ENCODE data around the gene CD300LG. TPM values are rescaled to one million over a fixed set of nuclear protein-coding genes. Genes with fewer than 3 reads are reported as not detected.

CD300LG gene
- polyA plus RNA-seq, 3 donors = not detected

DNA sequence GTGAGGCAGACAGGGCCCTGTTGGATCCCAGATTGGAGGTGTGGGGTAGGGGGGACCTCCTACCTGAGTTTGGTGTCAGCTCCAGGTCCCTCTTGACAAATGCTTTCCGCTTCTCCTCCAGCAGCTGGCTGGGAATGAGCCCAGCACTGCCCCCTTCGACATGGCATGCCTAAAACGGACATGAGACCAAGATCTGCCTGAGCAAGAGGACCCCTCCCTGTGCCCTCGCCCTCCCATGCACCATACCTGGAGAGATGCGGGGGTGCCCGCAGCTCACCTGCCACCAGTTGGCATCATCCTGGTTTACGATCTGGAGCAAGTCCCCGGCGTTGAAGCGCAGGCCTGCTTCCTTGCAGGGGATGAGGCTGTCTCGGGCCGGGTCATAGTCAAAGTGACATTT is 34.2 kb downstream of the CD300LG start:
- H4K20me1 ChIP-seq (ENCODE audit: insufficient read depth, low read length) = no peaks in the 10 kb centered on the region
- Mint-ChIP-seq H3K4me1 (peaks cover 3% of the 10 kb centered on the region), H3K27ac (peak overlapping the region in 1 of 7 donors; percentile 57), H3K27me3 (ENCODE audit: low read depth in 3 of 3) (peaks cover 3 to 9% (median 7%) of the 10 kb centered on the region in 3 donors), H3K9me3 (no peaks in the 10 kb centered on the region), H3K36me3 (no peaks in the 10 kb centered on the region), H3K4me3 (no peak overlapping the region)
- no peak overlapping the region for H3K4me3 ChIP-seq (replicated peaks in 1 of 3; ENCODE audit: low read depth in 2 of 3, low read length in 3 of 3)
- no peaks in the 10 kb centered on the region for H3K9me3 ChIP-seq (replicated peaks in 1 of 2; ENCODE audit: control insufficient read depth in 1 of 2, insufficient read depth in 1 of 2, low read length in 2 of 2)
- H2AFZ ChIP-seq (ENCODE audit: insufficient read depth, low read depth, low read length, poor library complexity, severe bottlenecking) = no peak overlapping the region
- no peak overlapping the region for H3K9ac ChIP-seq (ENCODE audit: insufficient read depth, low read length, poor library complexity, severe bottlenecking)
- intact Hi-C loops (cut with micrococcal nuclease) = no loop called here
- H3K4me2 ChIP-seq (replicated peaks; ENCODE audit: extremely low read depth, low read length, poor library complexity, severe bottlenecking) = no peak overlapping the region
- H3K4me1 ChIP-seq (ENCODE audit: control insufficient read depth in 1 of 2, insufficient read depth in 2 of 2, low read length in 2 of 2) = no peaks in the 10 kb centered on the region
- TF ChIP-seq, protein P1, sequence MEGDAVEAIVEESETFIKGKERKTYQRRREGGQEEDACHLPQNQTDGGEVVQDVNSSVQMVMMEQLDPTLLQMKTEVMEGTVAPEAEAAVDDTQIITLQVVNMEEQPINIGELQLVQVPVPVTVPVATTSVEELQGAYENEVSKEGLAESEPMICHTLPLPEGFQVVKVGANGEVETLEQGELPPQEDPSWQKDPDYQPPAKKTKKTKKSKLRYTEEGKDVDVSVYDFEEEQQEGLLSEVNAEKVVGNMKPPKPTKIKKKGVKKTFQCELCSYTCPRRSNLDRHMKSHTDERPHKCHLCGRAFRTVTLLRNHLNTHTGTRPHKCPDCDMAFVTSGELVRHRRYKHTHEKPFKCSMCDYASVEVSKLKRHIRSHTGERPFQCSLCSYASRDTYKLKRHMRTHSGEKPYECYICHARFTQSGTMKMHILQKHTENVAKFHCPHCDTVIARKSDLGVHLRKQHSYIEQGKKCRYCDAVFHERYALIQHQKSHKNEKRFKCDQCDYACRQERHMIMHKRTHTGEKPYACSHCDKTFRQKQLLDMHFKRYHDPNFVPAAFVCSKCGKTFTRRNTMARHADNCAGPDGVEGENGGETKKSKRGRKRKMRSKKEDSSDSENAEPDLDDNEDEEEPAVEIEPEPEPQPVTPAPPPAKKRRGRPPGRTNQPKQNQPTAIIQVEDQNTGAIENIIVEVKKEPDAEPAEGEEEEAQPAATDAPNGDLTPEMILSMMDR (IDR thresholded peaks at IDR 0.05) = no peak
- DNase-seq = no peak
- no peaks in the 10 kb centered on the region for H3K27me3 ChIP-seq (ENCODE audit: control insufficient read depth in 2 of 2, insufficient read depth in 2 of 2, low read length in 2 of 2)
- H3K79me2 ChIP-seq (ENCODE audit: insufficient read depth, low read length) = no peaks in the 10 kb centered on the region
- H3K27ac ChIP-seq (ENCODE audit: low read depth in 1 of 2, low read length in 2 of 2) = no peak overlapping the region
- WGBS (ENCODE audit: insufficient coverage) = 98% methylated on average over 12 of the region's 12 CpGs
- no peaks in the 10 kb centered on the region for H3K36me3 ChIP-seq (replicated peaks in 1 of 2; ENCODE audit: control insufficient read depth in 1 of 2, insufficient read depth in 2 of 2, low read length in 2 of 2)

GRCh38 chr17:43881758-43882505 is 35.0 kb downstream of the CD300LG start:
- TF ChIP-seq, protein P1 (IDR thresholded peaks at IDR 0.05) = no peak
- Histone ChIP-seq H3K4me2 (replicated peaks; ENCODE audit: extremely low read depth, low read length, poor library complexity, severe bottlenecking) (no peak overlapping the region), H4K20me1 (ENCODE audit: insufficient read depth, low read length) (no peaks in the 10 kb centered on the region), H3K4me1 (ENCODE audit: control insufficient read depth in 1 of 2, insufficient read depth in 2 of 2, low read length in 2 of 2) (no peaks in the 10 kb centered on the region), H2AFZ (ENCODE audit: insufficient read depth, low read depth, low read length, poor library complexity, severe bottlenecking) (no peak overlapping the region), H3K27ac (ENCODE audit: low read depth in 1 of 2, low read length in 2 of 2) (no peak overlapping the region), H3K9me3 (replicated peaks in 1 of 2; ENCODE audit: control insufficient read depth in 1 of 2, insufficient read depth in 1 of 2, low read length in 2 of 2) (no peaks in the 10 kb centered on the region), H3K4me3 (replicated peaks in 1 of 3; ENCODE audit: low read depth in 2 of 3, low read length in 3 of 3) (no peak overlapping the region), H3K9ac (ENCODE audit: insufficient read depth, low read length, poor library complexity, severe bottlenecking) (no peak overlapping the region), H3K27me3 (ENCODE audit: control insufficient read depth in 2 of 2, insufficient read depth in 2 of 2, low read length in 2 of 2) (no peaks in the 10 kb centered on the region), H3K36me3 (replicated peaks in 1 of 2; ENCODE audit: control insufficient read depth in 1 of 2, insufficient read depth in 2 of 2, low read length in 2 of 2) (no peaks in the 10 kb centered on the region), H3K79me2 (ENCODE audit: insufficient read depth, low read length) (no peaks in the 10 kb centered on the region)
- intact Hi-C loops (cut with micrococcal nuclease) = no loop called here
- no peak for DNase-seq
- peaks cover 3 to 13% (median 6%) of the 10 kb centered on the region in 3 donors for H3K27me3 Mint-ChIP-seq (ENCODE audit: low read depth in 3 of 3)
- H3K4me1 Mint-ChIP-seq = peaks cover 3% of the 10 kb centered on the region
- no peak overlapping the region for H3K4me3 Mint-ChIP-seq
- H3K27ac Mint-ChIP-seq = no peak overlapping the region
- H3K9me3 Mint-ChIP-seq = no peaks in the 10 kb centered on the region
- 98% methylated on average over 11 of the region's 27 CpGs for WGBS (ENCODE audit: insufficient coverage)
- no peaks in the 10 kb centered on the region for H3K36me3 Mint-ChIP-seq
